GM10248 (cell line): ENCODE results near the gene SEC14L5.

Source experiments
- CTCF ChIA-PET: fragments of 300-600 bp; sonication (Branson Sonifier 250); formaldehyde crosslinking; extraction: SDS; loops from one replicate; lab custom pipeline; 2021; ENCODE audit warnings: antibody characterized with exemption; lab: Yijun Ruan, JAX
- POLR2A ChIA-PET: fragments of 350-650 bp; sonication (Branson Sonifier 250); formaldehyde crosslinking; extraction: SDS; loops from one replicate; lab custom pipeline; 2020; ENCODE audit warnings: antibody characterized with exemption; lab: Yijun Ruan, JAX
- DNase-seq: peaks from one replicate; pipeline ENCODE4 v3.0.0; 2012; ENCODE audit errors: extremely low spot score
- TF ChIP-seq, protein P1 (sequence below): IDR thresholded peaks from 2 replicates; pipeline ENCODE4 v1.5.1; 2012; ENCODE audit warnings: mild to moderate bottlenecking, low read depth; ENCODE audit errors: extremely low read depth, missing control alignments, control extremely low read depth

SEC14L5 gene

DNA sequence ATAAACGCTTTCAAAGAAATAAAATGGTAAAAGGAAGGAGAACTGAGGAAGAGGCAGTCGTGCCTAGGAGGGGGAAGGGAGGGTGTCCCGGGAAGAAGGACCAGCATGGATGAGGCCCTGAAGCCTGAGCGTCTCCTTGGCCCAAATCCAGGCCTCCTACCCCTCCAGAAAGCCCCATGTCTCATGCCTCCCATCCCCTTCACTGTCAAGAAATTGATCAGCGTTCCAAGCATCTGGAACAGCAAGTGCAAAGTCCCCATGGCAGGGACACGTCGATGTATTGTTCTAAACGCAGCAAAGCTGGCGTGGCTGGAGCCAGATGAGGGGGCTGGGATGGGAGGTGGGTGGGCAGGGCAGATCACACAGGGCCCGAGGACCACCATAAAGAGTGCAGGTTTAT is 22.6 kb downstream of the SEC14L5 start:
- TF ChIP-seq, protein P1, sequence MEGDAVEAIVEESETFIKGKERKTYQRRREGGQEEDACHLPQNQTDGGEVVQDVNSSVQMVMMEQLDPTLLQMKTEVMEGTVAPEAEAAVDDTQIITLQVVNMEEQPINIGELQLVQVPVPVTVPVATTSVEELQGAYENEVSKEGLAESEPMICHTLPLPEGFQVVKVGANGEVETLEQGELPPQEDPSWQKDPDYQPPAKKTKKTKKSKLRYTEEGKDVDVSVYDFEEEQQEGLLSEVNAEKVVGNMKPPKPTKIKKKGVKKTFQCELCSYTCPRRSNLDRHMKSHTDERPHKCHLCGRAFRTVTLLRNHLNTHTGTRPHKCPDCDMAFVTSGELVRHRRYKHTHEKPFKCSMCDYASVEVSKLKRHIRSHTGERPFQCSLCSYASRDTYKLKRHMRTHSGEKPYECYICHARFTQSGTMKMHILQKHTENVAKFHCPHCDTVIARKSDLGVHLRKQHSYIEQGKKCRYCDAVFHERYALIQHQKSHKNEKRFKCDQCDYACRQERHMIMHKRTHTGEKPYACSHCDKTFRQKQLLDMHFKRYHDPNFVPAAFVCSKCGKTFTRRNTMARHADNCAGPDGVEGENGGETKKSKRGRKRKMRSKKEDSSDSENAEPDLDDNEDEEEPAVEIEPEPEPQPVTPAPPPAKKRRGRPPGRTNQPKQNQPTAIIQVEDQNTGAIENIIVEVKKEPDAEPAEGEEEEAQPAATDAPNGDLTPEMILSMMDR = no peak
- no peak for DNase-seq
- ChIA-PET CTCF (no interaction called here), POLR2A (no interaction called here)

DNA sequence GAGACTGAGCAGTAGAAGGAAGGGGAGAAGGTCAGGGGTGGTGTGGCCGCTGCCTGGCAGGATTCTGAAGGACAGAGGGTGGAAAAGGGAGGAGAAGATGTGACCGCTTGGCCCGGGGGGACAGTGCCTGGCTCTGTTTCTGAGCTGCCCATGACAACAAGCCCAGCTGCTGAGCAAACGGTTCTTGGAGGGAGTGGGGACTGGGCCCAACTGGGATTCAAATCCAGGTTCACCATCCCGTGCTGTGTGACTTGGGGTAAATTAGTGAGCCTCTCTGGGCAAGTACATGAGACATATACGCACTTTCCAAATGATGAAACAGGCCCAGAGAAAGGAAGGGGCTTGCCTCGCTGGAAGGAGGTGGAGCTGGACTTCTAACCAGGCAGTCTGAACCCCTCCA is 23.3 kb downstream of the SEC14L5 start:
- ChIA-PET POLR2A (no interaction called here), CTCF (no interaction called here)
- DNase-seq = no peak
- TF ChIP-seq, protein P1 = no peak

DNA sequence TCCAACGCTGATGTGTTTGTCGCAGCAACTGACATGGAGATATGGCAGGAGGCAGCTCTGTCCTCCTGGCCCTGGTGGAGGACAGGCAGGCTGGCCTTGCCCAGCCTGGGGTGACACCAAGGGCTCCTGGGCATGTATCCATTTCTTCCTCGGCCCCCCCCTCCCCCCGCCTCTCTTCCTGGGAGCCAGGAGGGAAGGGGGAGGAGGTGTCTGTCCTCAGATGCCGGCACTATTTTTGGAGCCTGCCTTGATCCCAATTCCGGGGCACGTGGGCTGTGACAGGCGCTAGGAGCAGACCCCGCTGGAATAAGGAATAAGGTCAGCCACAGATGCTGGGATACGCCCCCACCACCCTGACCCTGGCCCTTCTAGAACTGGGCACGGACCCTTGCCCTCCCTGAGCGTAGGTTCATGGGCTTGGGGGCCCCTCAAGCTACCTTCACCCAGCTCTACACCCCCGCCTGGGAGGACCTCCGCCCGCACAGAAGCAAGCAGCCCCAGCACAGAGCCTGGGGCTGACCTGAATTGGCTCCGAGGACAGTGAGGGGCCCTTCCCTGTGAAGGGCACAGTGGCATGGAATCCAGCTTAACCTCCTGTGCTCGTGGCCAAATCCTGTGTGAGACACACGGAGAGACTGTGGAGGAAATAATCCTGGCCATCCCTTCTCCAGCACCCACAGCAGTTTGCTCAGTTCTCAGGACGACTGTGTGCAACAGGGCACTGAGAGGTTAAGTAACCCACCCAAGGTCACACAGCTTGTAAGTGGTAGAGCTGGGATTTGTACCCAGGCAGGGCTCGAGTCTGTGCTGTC is 24.1 kb downstream of the SEC14L5 start:
- TF ChIP-seq, protein P1 = no peak
- POLR2A ChIA-PET = interaction anchor here (0.5 kb wide), 1 partner anchor 872 kb away, joined by 3 read pairs; no protein-coding TSS in a partner anchor
- no peak for DNase-seq
- CTCF ChIA-PET = no interaction called here

DNA sequence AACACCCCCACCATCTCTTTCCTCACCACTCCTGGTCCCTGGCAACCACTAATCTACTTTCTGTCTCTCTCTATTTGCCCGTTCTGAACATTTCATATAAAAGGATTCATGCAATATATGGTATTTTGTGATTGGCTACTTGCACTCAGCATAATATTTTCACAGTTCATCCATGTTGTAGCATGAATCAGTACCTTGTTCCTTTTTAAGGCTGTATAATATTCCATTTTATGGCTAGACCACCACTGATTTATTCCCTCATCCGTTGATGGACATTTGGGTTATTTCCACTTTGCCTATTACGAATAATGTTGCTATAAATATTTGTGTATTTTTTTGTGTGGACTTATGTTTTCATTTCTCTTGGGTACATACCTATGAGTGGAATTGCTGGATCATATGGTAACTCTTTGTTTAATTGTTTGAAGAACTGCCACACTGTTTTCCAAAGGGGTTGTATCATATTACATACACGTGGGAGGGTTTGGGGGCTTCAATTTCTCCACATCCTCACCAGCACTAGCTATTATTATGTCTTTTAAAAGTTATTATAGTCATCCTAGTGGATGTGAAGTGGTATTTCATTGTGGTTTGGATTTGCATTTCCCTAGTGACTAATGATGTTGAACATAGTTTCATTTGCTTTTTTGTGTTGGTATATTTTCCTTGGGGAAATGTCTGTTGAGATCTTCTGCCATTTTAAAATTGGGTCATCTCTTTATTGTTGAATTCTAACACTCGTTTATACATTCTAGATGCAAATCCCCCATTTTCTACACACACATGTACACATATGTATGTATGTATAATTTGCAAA is 26.3 kb downstream of the SEC14L5 start:
- TF ChIP-seq, protein P1 = no peak
- ChIA-PET CTCF (no interaction called here), POLR2A (no interaction called here)
- DNase-seq = no peak

DNA sequence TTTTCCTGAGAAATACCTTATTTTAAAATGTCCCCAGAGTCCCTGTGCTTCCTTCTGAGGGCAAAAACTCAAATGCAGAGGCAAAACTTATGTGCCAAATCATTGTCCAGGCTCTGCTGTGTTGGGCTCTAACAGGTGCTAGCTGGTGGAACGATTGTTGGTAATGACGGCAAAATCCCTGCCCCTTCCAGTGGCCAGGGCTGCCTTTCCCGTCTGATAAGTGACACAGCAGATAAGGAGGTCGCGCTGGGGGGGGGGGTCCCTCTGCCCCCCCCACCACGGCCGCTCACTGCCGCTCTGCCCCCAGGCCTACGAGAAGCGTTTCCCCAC is 29.1 kb downstream of the SEC14L5 start:
- POLR2A ChIA-PET = no interaction called here
- TF ChIP-seq, protein P1 = no peak
- CTCF ChIA-PET = no interaction called here
- DNase-seq = no peak

DNA sequence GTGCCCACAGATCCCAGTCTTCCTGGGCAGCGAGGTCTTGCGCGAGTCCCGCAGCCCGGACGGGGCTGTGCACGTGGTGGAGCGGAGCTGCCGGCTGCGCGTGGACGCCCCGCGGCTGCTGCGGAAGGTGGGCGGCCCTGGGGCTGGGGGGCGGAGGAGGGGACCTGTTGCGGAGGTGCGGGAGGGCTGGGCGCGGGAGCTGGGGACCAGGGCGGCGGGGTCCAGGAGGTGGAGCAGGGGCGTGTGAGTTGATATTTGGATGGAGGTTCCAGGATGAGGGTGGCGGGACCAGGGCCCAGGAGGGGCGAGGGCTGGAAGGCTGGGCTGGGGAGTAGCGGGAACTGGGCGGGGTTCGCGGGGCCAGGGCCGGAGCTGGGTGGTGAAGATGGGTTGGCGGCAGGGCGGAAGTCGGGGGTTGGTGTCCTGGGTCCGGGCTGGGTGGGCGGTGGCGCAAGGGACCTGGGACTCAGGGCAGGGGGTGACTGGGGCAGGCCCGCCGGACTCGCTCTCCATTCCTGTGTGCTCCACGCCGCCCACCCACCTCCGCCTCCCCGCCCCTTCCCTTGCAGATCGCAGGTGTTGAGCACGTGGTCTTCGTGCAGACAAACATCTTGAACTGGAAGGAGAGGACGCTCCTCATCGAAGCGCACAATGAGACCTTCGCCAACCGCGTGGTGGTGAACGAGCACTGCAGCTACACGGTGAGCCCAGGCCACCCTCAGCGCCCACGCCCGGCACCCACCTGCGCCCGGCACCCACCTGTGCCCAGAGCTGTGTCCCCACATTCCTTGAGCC is 29.6 kb downstream of the SEC14L5 start:
- TF ChIP-seq, protein P1 = no peak
- POLR2A ChIA-PET = no interaction called here
- CTCF ChIA-PET = no interaction called here
- DNase-seq = no peak
